ENCODE results near the gene SLC35A2.

DNA sequence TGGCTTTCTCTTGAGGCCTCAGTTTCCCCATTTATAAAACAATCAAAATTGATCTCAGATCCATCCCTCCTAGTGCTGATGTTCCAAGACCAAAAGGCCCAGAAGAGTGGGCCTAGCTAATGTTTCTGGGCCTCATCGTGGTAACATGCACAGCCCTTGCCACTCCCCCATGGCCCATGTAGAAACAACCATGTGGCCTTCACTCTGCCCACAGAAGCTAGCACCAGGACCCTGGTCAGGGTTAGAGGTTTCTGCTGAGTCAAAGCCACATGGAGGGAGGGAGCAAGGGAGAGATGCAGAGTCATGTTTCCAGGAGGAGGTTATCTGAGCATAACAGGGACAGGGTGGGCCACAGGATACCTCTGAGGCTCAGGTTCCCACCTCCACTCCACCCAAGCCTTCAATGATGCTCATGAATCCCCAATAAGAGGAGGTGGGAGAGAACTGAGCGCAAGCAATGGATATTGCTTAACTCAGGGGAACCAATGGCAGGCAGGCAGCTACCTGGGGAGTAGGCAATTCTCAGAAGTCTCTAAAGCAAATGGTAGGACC is 29.0 kb upstream of the SLC35A2 start:
- peak; percentile 40 for TF ChIP-seq POLR2A (IDR thresholded peaks at IDR 0.05; ENCODE audit: low read length)
- TF ChIP-seq GATA1 (IDR thresholded peaks at IDR 0.05; ENCODE audit: low read depth, low read length) = no peak

Data from erythroblast (primary cell).